OCI-LY1 (cell line): ENCODE data around the gene NOSTRIN.

ENCODE experiments used
- CTCF ChIP-seq: fragments of 200-600 bp; sonication (generic), shearing (Covaris generic); IDR thresholded peaks from 2 replicates; pipeline ENCODE4 v1.5.1; 2017; ENCODE audit warnings: mild to moderate bottlenecking, antibody characterized with exemption, low read length, moderate library complexity, mixed read lengths
- EZH2 ChIP-seq: fragments of 200-600 bp; sonication (generic), shearing (Covaris generic); IDR thresholded peaks from 2 replicates; pipeline ENCODE4 v1.8.0; 2017; ENCODE audit warnings: borderline replicate concordance, mixed run types, mild to moderate bottlenecking, antibody characterized with exemption, low read length, moderate library complexity, mixed read lengths

GRCh38 chr2:168801471-168801870 is 966 bp upstream of the NOSTRIN start:
- no peak for TF ChIP-seq CTCF
- no peak for TF ChIP-seq EZH2
